A549 (cell line): ENCODE results near the gene HPF1.

Experiments used
- CHD2 ChIP-seq: fragments of 150-350 bp; IDR thresholded peaks from 2 replicates; pipeline ENCODE4 v1.6.1; 2014; ENCODE audit warnings: low read length; ENCODE audit not compliant: partially characterized antibody
- PHF8 ChIP-seq: fragments of 200-600 bp; sonication (generic); IDR thresholded peaks from 2 replicates; pipeline ENCODE4 v1.6.1; 2016; ENCODE audit warnings: low read depth, mild to moderate bottlenecking, antibody characterized with exemption, moderate library complexity, borderline replicate concordance
- REST ChIP-seq: fragments of 200-600 bp; sonication (generic); IDR thresholded peaks from 2 replicates; pipeline ENCODE4 v1.6.1; 2016; ENCODE audit warnings: antibody characterized with exemption, mild to moderate bottlenecking, moderate library complexity

- TF ChIP-seq REST (no peak), CHD2 (no peak), PHF8 (no peak)
Observed at GRCh38 chr4:169773889-169774288, 16.1 kb upstream of the HPF1 start.
